Measurements from ENCODE around the gene NCAM1. TPM values are rescaled to one million over a fixed set of nuclear protein-coding genes. Genes with fewer than 3 reads are reported as not detected.

NCAM1 gene
- total and polyA plus RNA-seq, 2 of the 13 experiments (the other 11 are each of a cell fraction or from before 2014, with no cell fraction given), result 0.05 TPM; not detected in 1

- TF ChIP-seq, protein P1, sequence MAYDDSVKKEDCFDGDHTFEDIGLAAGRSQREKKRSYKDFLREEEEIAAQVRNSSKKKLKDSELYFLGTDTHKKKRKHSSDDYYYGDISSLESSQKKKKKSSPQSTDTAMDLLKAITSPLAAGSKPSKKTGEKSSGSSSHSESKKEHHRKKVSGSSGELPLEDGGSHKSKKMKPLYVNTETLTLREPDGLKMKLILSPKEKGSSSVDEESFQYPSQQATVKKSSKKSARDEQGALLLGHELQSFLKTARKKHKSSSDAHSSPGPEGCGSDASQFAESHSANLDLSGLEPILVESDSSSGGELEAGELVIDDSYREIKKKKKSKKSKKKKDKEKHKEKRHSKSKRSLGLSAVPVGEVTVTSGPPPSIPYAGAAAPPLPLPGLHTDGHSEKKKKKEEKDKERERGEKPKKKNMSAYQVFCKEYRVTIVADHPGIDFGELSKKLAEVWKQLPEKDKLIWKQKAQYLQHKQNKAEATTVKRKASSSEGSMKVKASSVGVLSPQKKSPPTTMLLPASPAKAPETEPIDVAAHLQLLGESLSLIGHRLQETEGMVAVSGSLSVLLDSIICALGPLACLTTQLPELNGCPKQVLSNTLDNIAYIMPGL (CRISPR knock-in tag; IDR thresholded peaks at IDR 0.05; ENCODE audit: borderline replicate concordance in 1 of 2, low read depth in 1 of 2), result no peak
- TF ChIP-seq MAFF (IDR thresholded peaks at IDR 0.05; ENCODE audit: low read depth, low read length), result no peak
- TF ChIP-seq GLI4 (CRISPR knock-in tag; IDR thresholded peaks at IDR 0.05; ENCODE audit: borderline replicate concordance), result no peak
- TF ChIP-seq REXO4 (CRISPR knock-in tag; IDR thresholded peaks at IDR 0.05; ENCODE audit: borderline replicate concordance), result no peak
- TF ChIP-seq GTF3A (CRISPR knock-in tag; conservative IDR thresholded peaks at IDR 0.05), result no peak
- TF ChIP-seq SAP130 (CRISPR knock-in tag; IDR thresholded peaks at IDR 0.05; ENCODE audit: low read depth), result no peak
- TF ChIP-seq, protein P2, sequence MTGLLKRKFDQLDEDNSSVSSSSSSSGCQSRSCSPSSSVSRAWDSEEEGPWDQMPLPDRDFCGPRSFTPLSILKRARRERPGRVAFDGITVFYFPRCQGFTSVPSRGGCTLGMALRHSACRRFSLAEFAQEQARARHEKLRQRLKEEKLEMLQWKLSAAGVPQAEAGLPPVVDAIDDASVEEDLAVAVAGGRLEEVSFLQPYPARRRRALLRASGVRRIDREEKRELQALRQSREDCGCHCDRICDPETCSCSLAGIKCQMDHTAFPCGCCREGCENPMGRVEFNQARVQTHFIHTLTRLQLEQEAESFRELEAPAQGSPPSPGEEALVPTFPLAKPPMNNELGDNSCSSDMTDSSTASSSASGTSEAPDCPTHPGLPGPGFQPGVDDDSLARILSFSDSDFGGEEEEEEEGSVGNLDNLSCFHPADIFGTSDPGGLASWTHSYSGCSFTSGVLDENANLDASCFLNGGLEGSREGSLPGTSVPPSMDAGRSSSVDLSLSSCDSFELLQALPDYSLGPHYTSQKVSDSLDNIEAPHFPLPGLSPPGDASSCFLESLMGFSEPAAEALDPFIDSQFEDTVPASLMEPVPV (CRISPR knock-in tag; IDR thresholded peaks at IDR 0.05), result no peak
- peak; percentile 75 for TF ChIP-seq HNF1A (IDR thresholded peaks at IDR 0.05; ENCODE audit: low read depth)
- TF ChIP-seq HNF1A (CRISPR knock-in tag; IDR thresholded peaks at IDR 0.05; ENCODE audit: borderline replicate concordance), result 0 out of 2 replicates have a peak, but pooled peaks have one; percentile 22
- TF ChIP-seq EP300 (IDR thresholded peaks at IDR 0.05; ENCODE audit: low read depth in 2 of 2, low read length in 2 of 2), result peak in 1 of 2 experiments; percentile 47; a peak in 1 of 4 replicates
- TF ChIP-seq EP300 (CRISPR knock-in tag; IDR thresholded peaks at IDR 0.05; ENCODE audit: borderline replicate concordance), result no peak
- TF ChIP-seq MTA1 (CRISPR knock-in tag; IDR thresholded peaks at IDR 0.05; ENCODE audit: borderline replicate concordance), result no peak
- no peak for TF ChIP-seq HMGXB3 (CRISPR knock-in tag; IDR thresholded peaks at IDR 0.05; ENCODE audit: borderline replicate concordance)
- TF ChIP-seq ESRRA (CRISPR knock-in tag; IDR thresholded peaks at IDR 0.05; ENCODE audit: low read depth), result no peak; the same call in 1 of the 2 replicates
- TF ChIP-seq ZNF570 (CRISPR knock-in tag; IDR thresholded peaks at IDR 0.05; ENCODE audit: borderline replicate concordance), result no peak
These were observed 327.2 kb downstream of the NCAM1 start (continued) for GRCh38 chr11:113288286-113288863.
